MM.1S (cell line): ENCODE results near the gene FCHSD2.

Experiments used
- DNase-seq: peaks from one replicate; pipeline ENCODE4 v3.0.0-alpha.2; 2015
- H2AFZ ChIP-seq: fragments of 300-600 bp; sonication (generic); 2 replicates; pipeline ENCODE4 v1.6.0; 2016; ENCODE audit warnings: antibody characterized with exemption, low read length
- H3F3A ChIP-seq: fragments of 300-600 bp; sonication (generic); 2 replicates; pipeline ENCODE4 v1.6.1; 2016; ENCODE audit warnings: mild to moderate bottlenecking, antibody characterized with exemption, low read length, moderate library complexity, mixed read lengths; ENCODE audit not compliant: insufficient read depth
- H3K27ac ChIP-seq: fragments of 300-600 bp; sonication (generic); 2 replicates; pipeline ENCODE4 v1.5.1; 2016; ENCODE audit warnings: mild to moderate bottlenecking, low read length
- H3K27me3 ChIP-seq: fragments of 300-600 bp; sonication (generic); replicated peaks from 2 replicates; pipeline ENCODE4 v1.6.0; 2016; ENCODE audit warnings: low read length; ENCODE audit not compliant: insufficient read depth
- H3K36me3 ChIP-seq: fragments of 300-600 bp; sonication (generic); replicated peaks from 2 replicates; pipeline ENCODE4 v1.6.1; 2016; ENCODE audit warnings: mild to moderate bottlenecking, low read length, mixed read lengths; ENCODE audit not compliant: insufficient read depth
- H3K4me1 ChIP-seq: fragments of 300-600 bp; sonication (generic); 2 replicates; pipeline ENCODE4 v1.6.1; 2016; ENCODE audit warnings: low read length, mixed read lengths
- H3K4me2 ChIP-seq: fragments of 300-600 bp; sonication (generic); 2 replicates; pipeline ENCODE4 v1.6.0; 2016; ENCODE audit warnings: low read depth, low read length
- H3K4me3 ChIP-seq: fragments of 300-600 bp; sonication (generic); 2 replicates; pipeline ENCODE4 v1.5.1; 2016; ENCODE audit warnings: low read length, mixed read lengths
- H3K79me2 ChIP-seq: fragments of 300-600 bp; sonication (generic); 2 replicates; pipeline ENCODE4 v1.6.1; 2016; ENCODE audit warnings: mixed run types, low read length, mixed read lengths
- H3K9ac ChIP-seq: fragments of 300-600 bp; sonication (generic); 2 replicates; pipeline ENCODE4 v1.6.1; 2016; ENCODE audit warnings: low read length, mixed read lengths
- H3K9me2 ChIP-seq: fragments of 300-600 bp; sonication (generic); replicated peaks from 2 replicates; pipeline ENCODE4 v1.6.1; 2016; ENCODE audit warnings: mild to moderate bottlenecking, low read length, mixed read lengths; ENCODE audit not compliant: insufficient read depth
- H3K9me3 ChIP-seq: fragments of 300-600 bp; sonication (generic); replicated peaks from 2 replicates; pipeline ENCODE4 v1.6.1; 2016; ENCODE audit warnings: mild to moderate bottlenecking, low read length, mixed read lengths; ENCODE audit not compliant: insufficient read depth
- H4K20me1 ChIP-seq: fragments of 300-600 bp; sonication (generic); 2 replicates; pipeline ENCODE4 v1.6.1; 2016; ENCODE audit warnings: mild to moderate bottlenecking, low read length, moderate library complexity, mixed read lengths; ENCODE audit not compliant: insufficient read depth
- CTCF ChIP-seq: fragments of 300-600 bp; sonication (generic); IDR thresholded peaks from 2 replicates; pipeline ENCODE4 v1.5.1; 2016; ENCODE audit warnings: antibody characterized with exemption, low read length, mixed read lengths
- EZH2 ChIP-seq: fragments of 300-600 bp; sonication (generic); optimal IDR thresholded peaks from 2 replicates; pipeline ENCODE3; 2017; ENCODE audit warnings: low read depth, mild to moderate bottlenecking, antibody characterized with exemption, low read length, mixed read lengths
- EZH2phosphoT487 ChIP-seq: fragments of 300-600 bp; sonication (generic); IDR thresholded peaks from 2 replicates; pipeline ENCODE4 v1.6.1; 2018; ENCODE audit warnings: antibody characterized with exemption, low read length

The FCHSD2 gene

GRCh38 chr11:72962084-72962483 is 180.0 kb downstream of the FCHSD2 start:
- no peak for DNase-seq
- no peaks in the 10 kb centered on the region for H4K20me1 ChIP-seq
- H3K9ac ChIP-seq: no peak overlapping the region
- TF ChIP-seq EZH2: no peak
- TF ChIP-seq EZH2phosphoT487: no peak
- no peak for TF ChIP-seq CTCF
- no peaks in the 10 kb centered on the region for H3K4me1 ChIP-seq
- H3K79me2 ChIP-seq: no peaks in the 10 kb centered on the region
- no peaks in the 10 kb centered on the region for H3K36me3 ChIP-seq
- no peaks in the 10 kb centered on the region; the same call in 1 of the 2 replicates for H3F3A ChIP-seq
- H3K9me2 ChIP-seq: no peaks in the 10 kb centered on the region
- H3K4me3 ChIP-seq: no peak overlapping the region
- no peak overlapping the region for H3K4me2 ChIP-seq
- no peak overlapping the region for H3K27ac ChIP-seq
- H3K27me3 ChIP-seq: no peaks in the 10 kb centered on the region
- H2AFZ ChIP-seq: no peak overlapping the region
- H3K9me3 ChIP-seq: no peaks in the 10 kb centered on the region

- no peak overlapping the region for H3K27ac ChIP-seq
- H3K4me2 ChIP-seq: no peak overlapping the region
- no peaks in the 10 kb centered on the region; the same call in 1 of the 2 replicates for H3F3A ChIP-seq
- TF ChIP-seq EZH2phosphoT487 (no peak), CTCF (no peak), EZH2 (no peak)
- no peaks in the 10 kb centered on the region for H3K27me3 ChIP-seq
- H3K79me2 ChIP-seq: no peaks in the 10 kb centered on the region
- no peaks in the 10 kb centered on the region for H3K4me1 ChIP-seq
- H3K9ac ChIP-seq: no peak overlapping the region
- no peak overlapping the region for H2AFZ ChIP-seq
- no peaks in the 10 kb centered on the region for H3K9me3 ChIP-seq
- H3K36me3 ChIP-seq: no peaks in the 10 kb centered on the region
- H3K9me2 ChIP-seq: no peaks in the 10 kb centered on the region
- DNase-seq: no peak
- no peak overlapping the region for H3K4me3 ChIP-seq
- H4K20me1 ChIP-seq: no peaks in the 10 kb centered on the region
Measured at GRCh38 chr11:72959998-72960731, 182.0 kb downstream of the FCHSD2 start.

- H3K9me3 ChIP-seq: no peaks in the 10 kb centered on the region
- no peaks in the 10 kb centered on the region for H3K27me3 ChIP-seq
- no peaks in the 10 kb centered on the region for H4K20me1 ChIP-seq
- no peak for TF ChIP-seq EZH2
- no peak for TF ChIP-seq CTCF
- TF ChIP-seq EZH2phosphoT487: no peak
- no peaks in the 10 kb centered on the region for H3K9me2 ChIP-seq
- no peak overlapping the region for H2AFZ ChIP-seq
- no peak overlapping the region for H3K9ac ChIP-seq
- no peak overlapping the region for H3K27ac ChIP-seq
- no peak overlapping the region for H3K4me3 ChIP-seq
- H3F3A ChIP-seq: no peaks in the 10 kb centered on the region; the same call in 1 of the 2 replicates
- H3K36me3 ChIP-seq: no peaks in the 10 kb centered on the region
- no peak for DNase-seq
- no peak overlapping the region for H3K4me2 ChIP-seq
- no peaks in the 10 kb centered on the region for H3K4me1 ChIP-seq
- H3K79me2 ChIP-seq: no peaks in the 10 kb centered on the region
Measured at GRCh38 chr11:72958791-72959190, 183.3 kb downstream of the FCHSD2 start.
